IPS DF 6.9 (cell line): ENCODE results near the gene C1orf146.

Source experiments
- DNase-seq: peaks from one replicate; pipeline ENCODE4 v3.0.0-alpha.2; 2013; ENCODE audit warnings: low read depth, low spot score
- H3K27ac ChIP-seq: one replicate; pipeline ENCODE4 v1.5.1; 2013; ENCODE audit warnings: low read length, control low read depth
- H3K27me3 ChIP-seq: 2 replicates; pipeline ENCODE4 v1.6.1; 2013; ENCODE audit warnings: mild to moderate bottlenecking, low read length; ENCODE audit not compliant: control insufficient read depth, insufficient read depth
- H3K36me3 ChIP-seq: 2 replicates; pipeline ENCODE4 v1.6.1; 2013; ENCODE audit warnings: low read length; ENCODE audit not compliant: control insufficient read depth, insufficient read depth
- H3K4me1 ChIP-seq: 2 replicates; pipeline ENCODE4 v1.6.1; 2013; ENCODE audit warnings: low read length; ENCODE audit not compliant: control insufficient read depth, insufficient read depth
- H3K4me3 ChIP-seq: 2 replicates; pipeline ENCODE4 v1.5.1; 2013; ENCODE audit warnings: mild to moderate bottlenecking, low read length
- H3K9me3 ChIP-seq: 2 replicates; pipeline ENCODE4 v1.6.1; 2013; ENCODE audit warnings: low read length, inconsistent platforms; ENCODE audit not compliant: control insufficient read depth, insufficient read depth
- WGBS: extraction: QIAGEN DNeasy Blood & Tissue Kit; methylation state at CpG from one replicate; pipeline ENCODE4 v1.1.7; 2013; ENCODE audit warnings: mixed read lengths, missing lambda C conversion rate; ENCODE audit not compliant: insufficient read length, insufficient coverage; 5-methylcytosine and 5-hydroxymethylcytosine counted together

C1orf146 gene, protein sequence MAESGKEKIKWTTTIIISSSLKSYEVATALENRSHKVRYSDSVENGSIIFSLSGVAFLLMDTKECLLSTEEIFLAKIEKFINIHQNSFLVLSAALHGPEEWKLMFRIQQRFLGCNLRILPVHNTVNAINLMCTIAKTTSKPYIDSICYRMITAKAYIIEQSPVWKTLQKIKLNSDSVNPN

DNA sequence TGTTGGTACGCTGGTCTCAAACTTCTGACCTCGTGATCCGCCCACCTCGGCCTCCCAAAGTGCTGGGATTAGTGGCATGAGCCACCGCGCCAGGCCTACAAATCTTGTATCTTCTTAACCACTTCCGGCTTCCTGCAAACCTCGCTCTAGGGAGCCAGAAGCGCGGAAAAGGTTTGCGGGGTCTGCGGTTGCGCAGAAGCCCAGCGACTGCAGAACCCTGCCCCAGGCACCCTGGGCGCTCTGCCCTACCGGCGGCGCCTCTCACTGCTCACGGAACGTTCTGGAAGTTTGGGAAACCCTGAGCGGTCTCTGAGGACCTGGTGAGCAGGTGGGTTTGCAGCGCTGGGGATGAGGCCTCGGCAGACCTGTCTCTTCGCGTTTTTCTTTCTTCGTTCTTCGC is at the start of gene C1orf146:
C1orf146 (plus strand) TSS at position 195 of the 400 bp plus-strand sequence. CDS start 13,506 bp downstream, outside the sequence.
- H3K36me3 ChIP-seq = no peaks in the 10 kb centered on the region
- no peaks in the 10 kb centered on the region for H3K27me3 ChIP-seq

GRCh38 chr1:92168657-92169056 is 49.1 kb upstream of the C1orf146 start:
- H3K36me3 ChIP-seq = no peaks in the 10 kb centered on the region
- WGBS = no CpG with 5 or more reads among the region's 5 CpGs
- H3K27me3 ChIP-seq = no peaks in the 10 kb centered on the region
- H3K27ac ChIP-seq = no peak overlapping the region
- DNase-seq = no peak
- H3K4me3 ChIP-seq = no peak overlapping the region
- no peaks in the 10 kb centered on the region for H3K9me3 ChIP-seq
- no peaks in the 10 kb centered on the region for H3K4me1 ChIP-seq

More for the DNA sequence above, at the start of gene C1orf146:
- DNase-seq = no peak
- no peak within 1 kb of the TSS for H3K4me3 ChIP-seq
- H3K4me1 ChIP-seq = no peaks in the 10 kb centered on the region; the same call in 1 of the 2 replicates
- no peaks in the 10 kb centered on the region for H3K9me3 ChIP-seq
- no peak within 1 kb of the TSS for H3K27ac ChIP-seq
- WGBS = no CpG with 5 or more reads among the region's 27 CpGs

DNA sequence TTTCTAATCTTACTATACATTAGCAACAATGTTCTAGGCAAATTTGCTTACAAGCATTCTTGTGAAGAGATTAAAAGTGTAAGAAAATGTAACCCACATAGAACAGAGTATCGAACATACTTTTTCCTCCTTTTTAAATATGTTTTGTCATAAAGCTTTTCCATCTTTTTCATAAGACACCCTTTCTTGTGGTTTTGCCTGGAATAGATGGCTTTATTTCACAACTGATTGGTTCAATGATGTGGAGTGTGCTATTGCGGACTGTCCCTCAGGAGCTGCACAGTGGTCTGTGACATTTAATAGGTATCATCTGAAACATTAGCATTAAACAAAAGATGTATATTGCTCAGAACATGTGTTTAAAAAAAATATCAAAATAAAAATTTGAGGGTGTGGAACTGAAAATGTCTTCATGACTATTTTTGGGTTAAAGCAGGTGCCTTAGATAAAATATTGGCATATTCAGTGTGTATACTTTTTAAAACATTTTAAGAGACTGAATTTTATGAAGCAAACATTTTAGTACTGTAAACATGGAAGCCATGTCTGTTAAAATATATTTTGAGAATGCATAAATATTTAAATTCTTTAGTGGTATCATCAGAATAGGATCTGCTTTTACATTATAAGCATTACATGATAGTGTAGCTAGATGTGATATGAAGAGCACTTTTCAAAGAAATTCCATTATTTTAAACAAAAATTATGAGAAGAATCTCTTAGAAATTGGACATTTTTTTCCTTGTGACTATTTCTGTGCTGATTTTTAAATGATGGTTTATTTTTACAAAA is 48.3 kb upstream of the C1orf146 start:
- WGBS = no CpG with 5 or more reads among the region's 2 CpGs
- no peak for DNase-seq
- no peaks in the 10 kb centered on the region for H3K9me3 ChIP-seq

DNA sequence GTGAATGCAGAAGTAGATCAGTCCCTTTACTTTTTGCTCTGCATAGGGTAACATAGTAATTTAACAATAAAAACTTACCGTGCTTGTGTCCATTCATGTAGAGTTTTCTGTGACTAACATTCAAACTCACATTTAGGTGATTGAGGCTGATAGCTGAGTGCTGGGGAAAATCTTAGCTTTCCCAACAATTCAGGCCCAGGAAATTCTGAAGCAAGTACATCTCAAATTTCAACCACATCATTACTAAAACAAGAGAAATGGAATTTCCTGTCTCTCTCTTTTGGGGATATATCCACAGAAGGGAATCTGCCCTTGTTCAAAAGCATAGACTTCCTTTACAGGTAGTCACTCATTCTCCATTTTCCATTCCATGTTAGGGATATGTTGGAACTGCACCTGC is 33.1 kb upstream of the C1orf146 start:
- Histone ChIP-seq H3K9me3 (no peaks in the 10 kb centered on the region), H3K27ac (no peak overlapping the region), H3K4me1 (no peaks in the 10 kb centered on the region), H3K27me3 (no peaks in the 10 kb centered on the region), H3K36me3 (no peaks in the 10 kb centered on the region), H3K4me3 (no peak overlapping the region)
- DNase-seq = no peak
- no CpG with 5 or more reads among the region's 1 CpG for WGBS

More for the DNA sequence above, 48.3 kb upstream of the C1orf146 start:
- no peaks in the 10 kb centered on the region for H3K36me3 ChIP-seq
- H3K27me3 ChIP-seq = no peaks in the 10 kb centered on the region
- no peak overlapping the region for H3K27ac ChIP-seq
- no peaks in the 10 kb centered on the region for H3K4me1 ChIP-seq
- no peak overlapping the region for H3K4me3 ChIP-seq

DNA sequence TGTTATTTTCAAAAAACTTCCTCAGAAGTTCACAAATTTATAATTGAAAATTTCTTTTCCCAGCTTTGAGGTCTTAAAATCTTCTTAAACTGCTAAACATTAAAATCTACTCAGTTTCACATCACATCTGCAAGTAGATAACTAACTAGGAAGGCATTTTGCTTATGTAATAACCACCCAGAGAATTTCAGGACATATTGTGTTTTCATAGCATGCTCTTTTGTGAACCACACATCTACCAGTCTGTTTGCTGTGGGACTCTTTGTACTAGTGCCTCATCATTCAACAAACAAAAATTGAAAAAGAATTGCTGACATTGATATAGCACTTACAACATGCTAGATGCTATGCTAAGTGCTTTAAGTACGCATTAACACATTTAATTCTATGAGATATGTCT is 31.6 kb upstream of the C1orf146 start:
- no peak for DNase-seq
- Histone ChIP-seq H3K4me1 (no peaks in the 10 kb centered on the region), H3K4me3 (no peak overlapping the region), H3K27me3 (no peaks in the 10 kb centered on the region), H3K27ac (no peak overlapping the region), H3K9me3 (no peaks in the 10 kb centered on the region), H3K36me3 (no peaks in the 10 kb centered on the region)
- WGBS = no CpG with 5 or more reads among the region's 1 CpG

GRCh38 chr1:92188436-92189255 is 29.1 kb upstream of the C1orf146 start:
- H3K36me3 ChIP-seq = no peaks in the 10 kb centered on the region
- no peak for DNase-seq
- H3K27ac ChIP-seq = no peak overlapping the region
- H3K4me3 ChIP-seq = no peak overlapping the region
- no peaks in the 10 kb centered on the region for H3K9me3 ChIP-seq
- no peaks in the 10 kb centered on the region for H3K4me1 ChIP-seq
- H3K27me3 ChIP-seq = no peaks in the 10 kb centered on the region
- 100% methylated on average over 1 of the region's 7 CpGs for WGBS

DNA sequence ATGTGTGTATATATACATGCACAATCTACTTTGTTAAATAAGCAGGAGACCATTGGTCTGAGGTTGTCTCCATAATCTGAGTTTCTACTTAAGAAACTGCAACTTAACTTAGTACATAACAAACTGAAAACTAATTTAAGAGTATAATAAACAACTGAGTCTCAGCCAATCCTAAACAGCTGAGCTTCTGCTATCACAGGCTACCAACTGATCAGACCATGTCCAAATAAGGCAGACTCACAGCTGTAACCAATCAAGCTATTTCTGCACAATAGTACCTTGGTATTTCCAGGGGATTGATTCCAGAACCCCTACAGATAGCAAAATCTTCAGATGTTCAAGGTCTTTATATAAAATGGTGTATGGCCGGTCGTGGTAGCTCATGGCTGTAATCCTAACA is 26.0 kb upstream of the C1orf146 start:
- Histone ChIP-seq H3K4me1 (no peaks in the 10 kb centered on the region), H3K27me3 (no peaks in the 10 kb centered on the region), H3K4me3 (no peak overlapping the region), H3K9me3 (no peaks in the 10 kb centered on the region), H3K36me3 (no peaks in the 10 kb centered on the region), H3K27ac (no peak overlapping the region)
- DNase-seq = no peak
- no CpG with 5 or more reads among the region's 2 CpGs for WGBS

DNA sequence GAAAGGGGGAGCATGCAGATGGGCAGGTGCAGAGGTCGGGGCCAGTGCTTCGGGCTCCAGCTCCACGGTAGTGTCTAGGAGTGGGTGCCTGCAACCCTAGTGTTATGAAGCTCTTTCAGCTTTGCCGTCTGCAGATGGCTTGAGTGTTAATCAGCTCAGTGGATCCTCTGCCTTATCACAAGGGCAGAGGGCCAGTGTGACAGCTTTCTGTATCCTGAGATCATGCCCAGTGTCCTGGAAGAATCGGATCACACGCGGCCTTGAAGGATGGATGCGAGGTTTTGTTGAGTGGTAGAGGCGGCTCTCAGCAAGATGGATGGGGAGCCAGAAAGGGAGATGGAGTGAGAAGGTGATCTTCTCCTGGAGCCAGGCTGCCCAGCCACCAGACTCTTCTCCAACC is 25.5 kb upstream of the C1orf146 start:
- no peak for DNase-seq
- Histone ChIP-seq H3K4me1 (no peaks in the 10 kb centered on the region), H3K9me3 (no peaks in the 10 kb centered on the region), H3K27me3 (no peaks in the 10 kb centered on the region), H3K4me3 (no peak overlapping the region), H3K27ac (no peak overlapping the region), H3K36me3 (no peaks in the 10 kb centered on the region)
- WGBS = no CpG with 5 or more reads among the region's 9 CpGs

DNA sequence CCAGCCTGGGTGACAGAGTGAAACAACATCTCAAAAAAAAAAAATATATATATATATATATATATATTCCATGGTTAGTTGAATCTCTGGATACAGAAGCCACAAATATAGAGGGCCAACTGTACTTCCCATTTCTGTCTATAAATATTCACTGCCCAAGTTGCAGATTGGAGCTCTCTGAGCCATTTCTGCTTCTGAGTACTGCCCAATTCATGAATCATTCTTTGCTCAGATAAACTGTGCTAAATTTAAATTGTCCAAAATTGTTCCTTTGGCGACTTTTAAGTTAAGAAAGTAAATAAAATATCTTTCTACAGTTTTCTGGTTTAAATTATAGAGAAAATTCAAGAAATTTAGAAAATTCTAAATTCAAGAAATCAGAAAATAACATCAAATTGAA is 23.2 kb upstream of the C1orf146 start:
- Histone ChIP-seq H3K4me3 (no peak overlapping the region), H3K27me3 (no peaks in the 10 kb centered on the region), H3K36me3 (no peaks in the 10 kb centered on the region), H3K27ac (no peak overlapping the region), H3K4me1 (no peaks in the 10 kb centered on the region), H3K9me3 (no peaks in the 10 kb centered on the region)
- DNase-seq = no peak
- WGBS = no CpG with 5 or more reads among the region's 1 CpG

- Histone ChIP-seq H3K4me1 (no peaks in the 10 kb centered on the region), H3K27ac (no peak overlapping the region), H3K4me3 (no peak overlapping the region), H3K36me3 (no peaks in the 10 kb centered on the region), H3K27me3 (no peaks in the 10 kb centered on the region), H3K9me3 (no peaks in the 10 kb centered on the region)
- WGBS = no CpG with 5 or more reads among the region's 5 CpGs
- DNase-seq = no peak
Observed at GRCh38 chr1:92201973-92202372, 15.7 kb upstream of the C1orf146 start.
